Astrocyte of the cerebellum (primary cell): ENCODE data around the gene C11orf24.
A peak's percentile ranks its signal among the peaks of the same experiment; 100 is the strongest.

ENCODE experiments used
- DNase-seq: peaks from one replicate; pipeline ENCODE4 v3.0.0-alpha.2; 2011; ENCODE audit warnings: low read depth
- H3K4me3 ChIP-seq: 2 replicates; pipeline ENCODE4 v1.5.1; 2011; ENCODE audit warnings: mild to moderate bottlenecking, low read depth, low read length, moderate library complexity
- in situ Hi-C: cut with HindIII; loops from 2 replicates; pipeline ENCODE4 v1.10.0; 2017; ENCODE audit warnings: low sequenced_read_pairs
- TF ChIP-seq, protein P1 (sequence below): IDR thresholded peaks from 2 replicates; pipeline ENCODE4 v1.5.1; 2012; ENCODE audit warnings: low read length, low read depth, moderate library complexity, mild to moderate bottlenecking; ENCODE audit errors: missing control alignments

Gene C11orf24

GRCh38 chr11:68271781-68272608, at the start of gene C11orf24:
TSS of gene C11orf24 (minus strand) at chr11:68271973. CDS start at chr11:68263767, 8,206 bp downstream.
- in situ Hi-C loops: no loop called here
- TF ChIP-seq, protein P1, sequence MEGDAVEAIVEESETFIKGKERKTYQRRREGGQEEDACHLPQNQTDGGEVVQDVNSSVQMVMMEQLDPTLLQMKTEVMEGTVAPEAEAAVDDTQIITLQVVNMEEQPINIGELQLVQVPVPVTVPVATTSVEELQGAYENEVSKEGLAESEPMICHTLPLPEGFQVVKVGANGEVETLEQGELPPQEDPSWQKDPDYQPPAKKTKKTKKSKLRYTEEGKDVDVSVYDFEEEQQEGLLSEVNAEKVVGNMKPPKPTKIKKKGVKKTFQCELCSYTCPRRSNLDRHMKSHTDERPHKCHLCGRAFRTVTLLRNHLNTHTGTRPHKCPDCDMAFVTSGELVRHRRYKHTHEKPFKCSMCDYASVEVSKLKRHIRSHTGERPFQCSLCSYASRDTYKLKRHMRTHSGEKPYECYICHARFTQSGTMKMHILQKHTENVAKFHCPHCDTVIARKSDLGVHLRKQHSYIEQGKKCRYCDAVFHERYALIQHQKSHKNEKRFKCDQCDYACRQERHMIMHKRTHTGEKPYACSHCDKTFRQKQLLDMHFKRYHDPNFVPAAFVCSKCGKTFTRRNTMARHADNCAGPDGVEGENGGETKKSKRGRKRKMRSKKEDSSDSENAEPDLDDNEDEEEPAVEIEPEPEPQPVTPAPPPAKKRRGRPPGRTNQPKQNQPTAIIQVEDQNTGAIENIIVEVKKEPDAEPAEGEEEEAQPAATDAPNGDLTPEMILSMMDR: no peak
- peak; percentile 74 for DNase-seq
- H3K4me3 ChIP-seq: peak within 1 kb of the TSS; percentile 91

DNA sequence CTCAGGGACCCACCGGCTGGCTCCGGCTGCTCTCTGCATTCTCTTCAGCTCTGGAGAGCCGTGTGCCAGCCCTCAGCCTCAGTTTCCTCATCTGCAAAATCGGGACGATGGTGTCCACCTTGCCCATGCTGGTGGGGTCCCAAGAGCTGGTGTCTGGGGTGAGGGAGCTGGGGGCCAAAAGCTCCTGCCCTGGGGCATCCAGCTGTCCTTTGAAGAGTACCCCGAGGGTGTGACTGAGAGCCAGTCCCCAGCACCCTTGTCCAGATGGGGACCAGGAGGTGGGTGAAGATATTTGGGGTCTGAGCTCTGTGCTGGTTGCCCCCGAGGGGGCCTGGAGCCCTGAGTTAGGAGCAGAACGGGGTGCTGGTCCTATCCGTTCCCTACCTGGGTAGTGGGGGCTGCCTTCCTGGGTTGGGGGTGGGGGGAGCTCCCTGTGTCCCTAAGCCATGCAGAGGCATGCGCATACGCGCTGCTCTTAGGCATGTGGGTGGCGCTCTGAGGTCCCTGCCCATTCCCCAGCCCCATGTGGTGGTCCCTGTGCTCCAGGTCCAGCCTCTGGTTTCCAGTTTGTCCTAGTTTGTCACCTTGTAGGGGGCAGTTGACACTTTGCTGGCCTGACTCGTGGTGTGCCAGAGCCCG, 45.5 kb upstream of the C11orf24 start:
- in situ Hi-C loops: no loop called here
- DNase-seq: no peak
- H3K4me3 ChIP-seq: no peak overlapping the region
- TF ChIP-seq, protein P1: no peak

DNA sequence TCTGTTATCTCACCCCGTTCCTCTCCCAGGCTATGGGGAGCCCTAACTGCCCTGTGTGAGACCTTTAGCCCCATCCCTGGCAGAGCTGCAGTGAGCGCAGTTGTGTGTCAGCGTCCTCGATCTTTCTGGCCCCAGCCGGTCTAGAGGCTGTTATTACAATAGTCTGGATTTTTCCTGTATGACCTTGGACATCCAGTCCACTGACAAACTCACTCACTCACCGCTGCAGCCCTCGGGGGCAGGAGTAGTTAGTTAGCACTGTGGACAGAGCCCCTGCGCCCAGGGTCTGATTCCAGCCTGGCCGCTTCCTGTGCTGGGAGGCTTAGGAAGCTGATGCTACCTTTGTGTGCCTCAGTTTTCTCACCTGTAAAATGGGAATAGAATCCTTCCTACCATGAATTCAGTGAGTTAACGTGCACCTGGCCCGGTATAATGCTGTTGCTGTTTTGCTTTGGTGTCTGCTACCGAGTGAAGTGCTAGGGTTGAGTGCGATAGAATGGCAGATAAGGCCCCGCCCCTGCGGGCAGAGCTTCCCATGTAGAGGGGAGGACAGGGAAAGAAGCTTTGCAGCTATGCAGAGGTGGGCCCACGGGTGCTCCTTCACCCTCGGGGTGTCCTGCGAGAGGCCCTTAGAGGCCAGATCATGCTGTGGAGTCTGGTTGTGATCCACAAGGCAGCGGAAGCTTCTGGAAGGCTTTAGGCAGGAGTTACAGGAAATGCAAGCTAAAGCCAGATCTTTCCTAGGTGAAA, 43.6 kb upstream of the C11orf24 start:
- in situ Hi-C loops: no loop called here
- no peak for DNase-seq
- TF ChIP-seq, protein P1: no peak
- H3K4me3 ChIP-seq: peak overlapping the region; percentile 59

- no peak for DNase-seq
- peak overlapping the region; percentile 59 for H3K4me3 ChIP-seq
- in situ Hi-C loops: no loop called here
- TF ChIP-seq, protein P1: peak; percentile 11
These were observed 42.7 kb upstream of the C11orf24 start for GRCh38 chr11:68314203-68315170.

DNA sequence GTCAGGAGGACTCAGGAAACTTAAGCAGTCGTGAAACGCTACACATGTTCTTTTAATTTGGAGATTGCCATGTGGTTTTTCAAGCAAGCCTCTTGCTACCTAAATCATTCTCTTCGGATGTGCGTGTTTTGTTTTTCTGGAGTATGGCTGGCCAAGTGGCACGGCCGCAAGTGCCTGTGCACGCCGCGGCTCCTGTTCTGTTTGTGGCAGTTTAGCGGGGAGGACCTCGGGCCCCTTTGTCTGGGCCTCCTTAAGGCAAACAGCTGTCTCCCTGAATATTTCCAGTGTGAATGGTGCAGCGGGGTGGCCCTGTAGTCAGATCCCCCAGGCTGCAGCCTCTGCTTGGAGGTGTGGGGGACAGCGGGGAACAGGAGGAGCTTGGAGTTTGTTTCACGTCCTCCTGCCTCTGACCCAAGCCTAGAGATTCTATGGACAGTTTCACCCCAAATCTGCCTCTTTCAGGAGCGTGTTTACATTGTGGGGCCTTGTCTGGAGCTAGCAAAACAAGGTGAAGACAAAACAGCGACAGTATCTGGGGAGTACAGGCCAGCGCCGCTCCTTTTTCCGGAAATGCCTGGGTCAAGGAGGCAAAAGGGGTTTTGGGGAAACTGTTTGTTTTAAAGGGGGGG, 41.9 kb upstream of the C11orf24 start:
- TF ChIP-seq, protein P1: no peak
- DNase-seq: no peak
- in situ Hi-C loops: no loop called here
- peak overlapping the region; percentile 59 for H3K4me3 ChIP-seq
